ENCODE measurements around the gene PRICKLE2. TPM values are rescaled to one million over a fixed set of nuclear protein-coding genes. Genes with fewer than 3 reads are reported as not detected.

PRICKLE2 gene
- total RNA-seq, 1 experiment from 2014 or later, result 5.6 TPM

DNA sequence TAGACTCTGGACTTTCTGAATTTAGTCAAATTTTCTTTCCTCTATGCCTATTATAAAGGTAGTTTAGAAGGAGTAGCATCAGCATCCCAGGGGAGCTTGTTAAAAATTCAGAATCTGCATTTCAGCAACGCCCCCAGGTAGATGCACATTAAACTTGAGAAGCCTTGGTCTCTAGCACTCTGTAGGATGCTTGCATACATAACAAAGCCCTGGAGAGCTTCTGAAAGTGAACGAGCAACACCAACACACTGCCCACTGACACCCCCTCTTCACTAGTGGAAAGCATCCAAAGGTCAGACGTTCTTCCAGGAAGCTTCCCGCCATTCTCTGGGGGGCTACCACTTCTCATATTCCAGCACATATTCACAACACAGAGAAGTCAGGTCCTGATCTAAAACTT lies 6.5 kb downstream of the PRICKLE2 start:
- POLR2A ChIA-PET, result no interaction called here
- H3K4me1 Mint-ChIP-seq, result peaks cover 68% of the 10 kb centered on the region

DNA sequence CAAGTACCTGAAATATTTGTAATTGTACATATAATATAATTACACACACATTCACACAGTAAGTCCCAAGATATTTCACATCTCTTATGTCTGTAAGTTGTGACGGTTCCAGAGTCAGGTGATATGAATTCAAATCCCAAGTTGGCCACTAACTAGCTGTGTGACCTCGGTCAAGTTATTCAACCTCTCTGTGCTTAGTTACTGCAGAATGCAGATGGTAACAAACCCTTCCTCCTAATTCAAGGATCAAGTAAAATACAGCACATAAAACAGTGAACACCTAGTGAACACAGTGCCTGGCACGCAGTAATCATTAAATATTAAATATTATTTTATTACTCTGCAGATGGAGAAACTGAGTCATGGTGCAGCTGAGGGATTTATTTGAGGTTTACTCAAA lies 6.9 kb downstream of the PRICKLE2 start:
- no peak overlapping the region for H3K4me3 Mint-ChIP-seq
- H3K36me3 Mint-ChIP-seq, result no peaks in the 10 kb centered on the region
- H3K9me3 Mint-ChIP-seq, result no peaks in the 10 kb centered on the region
- CTCF ChIA-PET, result interaction anchor here (0.9 to 1.1 kb wide), 2 partner anchors 11 to 266 kb away, joined by 3 read pairs; no protein-coding TSS in a partner anchor
- no peak for TF ChIP-seq PRRX2 (CRISPR knock-in tag; IDR thresholded peaks at IDR 0.05)
- no peak for ATAC-seq
- DNase-seq (ENCODE audit: low spot score), result no peak
- H3K27ac Mint-ChIP-seq, result no peak overlapping the region
- POLR2A ChIA-PET, result no interaction called here
- H3K27me3 Mint-ChIP-seq (ENCODE audit: low read depth), result peaks cover 93% of the 10 kb centered on the region
- peaks cover 68% of the 10 kb centered on the region for H3K4me1 Mint-ChIP-seq

More for the DNA sequence above, 6.5 kb downstream of the PRICKLE2 start:
- Mint-ChIP-seq H3K27me3 (ENCODE audit: low read depth) (peaks cover 97% of the 10 kb centered on the region), H3K36me3 (no peaks in the 10 kb centered on the region), H3K4me3 (no peak overlapping the region), H3K27ac (no peak overlapping the region), H3K9me3 (no peaks in the 10 kb centered on the region)
- DNase-seq (ENCODE audit: low spot score) (no peak), ATAC-seq (peak; percentile 78)
- CTCF ChIA-PET, result interaction anchor here (0.9 to 1.1 kb wide), 2 partner anchors 10 to 266 kb away, joined by 3 read pairs; no protein-coding TSS in a partner anchor
- TF ChIP-seq ZNF532 (CRISPR knock-in tag; IDR thresholded peaks at IDR 0.05; ENCODE audit: borderline replicate concordance) (no peak), GRHL2 (CRISPR knock-in tag; IDR thresholded peaks at IDR 0.05; ENCODE audit: insufficient replicate concordance, severe bottlenecking) (no peak), AR (CRISPR knock-in tag; IDR thresholded peaks at IDR 0.05) (no peak), OVOL2 (CRISPR knock-in tag; IDR thresholded peaks at IDR 0.05; ENCODE audit: borderline replicate concordance) (no peak)
- TF ChIP-seq, protein P1, sequence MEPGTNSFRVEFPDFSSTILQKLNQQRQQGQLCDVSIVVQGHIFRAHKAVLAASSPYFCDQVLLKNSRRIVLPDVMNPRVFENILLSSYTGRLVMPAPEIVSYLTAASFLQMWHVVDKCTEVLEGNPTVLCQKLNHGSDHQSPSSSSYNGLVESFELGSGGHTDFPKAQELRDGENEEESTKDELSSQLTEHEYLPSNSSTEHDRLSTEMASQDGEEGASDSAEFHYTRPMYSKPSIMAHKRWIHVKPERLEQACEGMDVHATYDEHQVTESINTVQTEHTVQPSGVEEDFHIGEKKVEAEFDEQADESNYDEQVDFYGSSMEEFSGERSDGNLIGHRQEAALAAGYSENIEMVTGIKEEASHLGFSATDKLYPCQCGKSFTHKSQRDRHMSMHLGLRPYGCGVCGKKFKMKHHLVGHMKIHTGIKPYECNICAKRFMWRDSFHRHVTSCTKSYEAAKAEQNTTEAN (CRISPR knock-in tag; IDR thresholded peaks at IDR 0.05), result peak; percentile 89; the same call in 1 of the 2 replicates

GRCh38 chr3:64216274-64217147 lies 8.8 kb downstream of the PRICKLE2 start:
- POLR2A ChIA-PET, result interaction anchor here (1.0 kb wide), 1 partner anchor 10 kb away, joined by 3 read pairs; no protein-coding TSS in a partner anchor
- Mint-ChIP-seq H3K36me3 (no peaks in the 10 kb centered on the region), H3K27me3 (ENCODE audit: low read depth) (peaks cover 78% of the 10 kb centered on the region), H3K27ac (no peak overlapping the region), H3K4me1 (peaks cover 64% of the 10 kb centered on the region), H3K4me3 (no peak overlapping the region), H3K9me3 (no peaks in the 10 kb centered on the region)
- TF ChIP-seq, protein P2, sequence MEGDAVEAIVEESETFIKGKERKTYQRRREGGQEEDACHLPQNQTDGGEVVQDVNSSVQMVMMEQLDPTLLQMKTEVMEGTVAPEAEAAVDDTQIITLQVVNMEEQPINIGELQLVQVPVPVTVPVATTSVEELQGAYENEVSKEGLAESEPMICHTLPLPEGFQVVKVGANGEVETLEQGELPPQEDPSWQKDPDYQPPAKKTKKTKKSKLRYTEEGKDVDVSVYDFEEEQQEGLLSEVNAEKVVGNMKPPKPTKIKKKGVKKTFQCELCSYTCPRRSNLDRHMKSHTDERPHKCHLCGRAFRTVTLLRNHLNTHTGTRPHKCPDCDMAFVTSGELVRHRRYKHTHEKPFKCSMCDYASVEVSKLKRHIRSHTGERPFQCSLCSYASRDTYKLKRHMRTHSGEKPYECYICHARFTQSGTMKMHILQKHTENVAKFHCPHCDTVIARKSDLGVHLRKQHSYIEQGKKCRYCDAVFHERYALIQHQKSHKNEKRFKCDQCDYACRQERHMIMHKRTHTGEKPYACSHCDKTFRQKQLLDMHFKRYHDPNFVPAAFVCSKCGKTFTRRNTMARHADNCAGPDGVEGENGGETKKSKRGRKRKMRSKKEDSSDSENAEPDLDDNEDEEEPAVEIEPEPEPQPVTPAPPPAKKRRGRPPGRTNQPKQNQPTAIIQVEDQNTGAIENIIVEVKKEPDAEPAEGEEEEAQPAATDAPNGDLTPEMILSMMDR (IDR thresholded peaks at IDR 0.05), result no peak
- TF ChIP-seq, protein P3, sequence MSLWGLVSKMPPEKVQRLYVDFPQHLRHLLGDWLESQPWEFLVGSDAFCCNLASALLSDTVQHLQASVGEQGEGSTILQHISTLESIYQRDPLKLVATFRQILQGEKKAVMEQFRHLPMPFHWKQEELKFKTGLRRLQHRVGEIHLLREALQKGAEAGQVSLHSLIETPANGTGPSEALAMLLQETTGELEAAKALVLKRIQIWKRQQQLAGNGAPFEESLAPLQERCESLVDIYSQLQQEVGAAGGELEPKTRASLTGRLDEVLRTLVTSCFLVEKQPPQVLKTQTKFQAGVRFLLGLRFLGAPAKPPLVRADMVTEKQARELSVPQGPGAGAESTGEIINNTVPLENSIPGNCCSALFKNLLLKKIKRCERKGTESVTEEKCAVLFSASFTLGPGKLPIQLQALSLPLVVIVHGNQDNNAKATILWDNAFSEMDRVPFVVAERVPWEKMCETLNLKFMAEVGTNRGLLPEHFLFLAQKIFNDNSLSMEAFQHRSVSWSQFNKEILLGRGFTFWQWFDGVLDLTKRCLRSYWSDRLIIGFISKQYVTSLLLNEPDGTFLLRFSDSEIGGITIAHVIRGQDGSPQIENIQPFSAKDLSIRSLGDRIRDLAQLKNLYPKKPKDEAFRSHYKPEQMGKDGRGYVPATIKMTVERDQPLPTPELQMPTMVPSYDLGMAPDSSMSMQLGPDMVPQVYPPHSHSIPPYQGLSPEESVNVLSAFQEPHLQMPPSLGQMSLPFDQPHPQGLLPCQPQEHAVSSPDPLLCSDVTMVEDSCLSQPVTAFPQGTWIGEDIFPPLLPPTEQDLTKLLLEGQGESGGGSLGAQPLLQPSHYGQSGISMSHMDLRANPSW (CRISPR knock-in tag; conservative IDR thresholded peaks at IDR 0.05; ENCODE audit: low read depth), result no peak
- ATAC-seq, result peak; percentile 63
- no peak for DNase-seq (ENCODE audit: low spot score)
- CTCF ChIA-PET, result interaction anchor here (0.8 to 2.5 kb wide), 5 partner anchors 8 to 247 kb away, joined by 3 to 14 read pairs (median 3); partner anchors contain the start of gene PRICKLE2
